ENCODE results near the gene SEPHS1.

SEPHS1 gene

GRCh38 chr10:13316635-13317311 lies 31.3 kb downstream of the SEPHS1 start:
- H3K4me3 ChIP-seq (ENCODE audit: low read depth, low read length), result no peak overlapping the region
- TF ChIP-seq, protein P1, sequence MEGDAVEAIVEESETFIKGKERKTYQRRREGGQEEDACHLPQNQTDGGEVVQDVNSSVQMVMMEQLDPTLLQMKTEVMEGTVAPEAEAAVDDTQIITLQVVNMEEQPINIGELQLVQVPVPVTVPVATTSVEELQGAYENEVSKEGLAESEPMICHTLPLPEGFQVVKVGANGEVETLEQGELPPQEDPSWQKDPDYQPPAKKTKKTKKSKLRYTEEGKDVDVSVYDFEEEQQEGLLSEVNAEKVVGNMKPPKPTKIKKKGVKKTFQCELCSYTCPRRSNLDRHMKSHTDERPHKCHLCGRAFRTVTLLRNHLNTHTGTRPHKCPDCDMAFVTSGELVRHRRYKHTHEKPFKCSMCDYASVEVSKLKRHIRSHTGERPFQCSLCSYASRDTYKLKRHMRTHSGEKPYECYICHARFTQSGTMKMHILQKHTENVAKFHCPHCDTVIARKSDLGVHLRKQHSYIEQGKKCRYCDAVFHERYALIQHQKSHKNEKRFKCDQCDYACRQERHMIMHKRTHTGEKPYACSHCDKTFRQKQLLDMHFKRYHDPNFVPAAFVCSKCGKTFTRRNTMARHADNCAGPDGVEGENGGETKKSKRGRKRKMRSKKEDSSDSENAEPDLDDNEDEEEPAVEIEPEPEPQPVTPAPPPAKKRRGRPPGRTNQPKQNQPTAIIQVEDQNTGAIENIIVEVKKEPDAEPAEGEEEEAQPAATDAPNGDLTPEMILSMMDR (IDR thresholded peaks at IDR 0.05; ENCODE audit: borderline replicate concordance, insufficient read depth, low read depth, low read length), result no peak

DNA sequence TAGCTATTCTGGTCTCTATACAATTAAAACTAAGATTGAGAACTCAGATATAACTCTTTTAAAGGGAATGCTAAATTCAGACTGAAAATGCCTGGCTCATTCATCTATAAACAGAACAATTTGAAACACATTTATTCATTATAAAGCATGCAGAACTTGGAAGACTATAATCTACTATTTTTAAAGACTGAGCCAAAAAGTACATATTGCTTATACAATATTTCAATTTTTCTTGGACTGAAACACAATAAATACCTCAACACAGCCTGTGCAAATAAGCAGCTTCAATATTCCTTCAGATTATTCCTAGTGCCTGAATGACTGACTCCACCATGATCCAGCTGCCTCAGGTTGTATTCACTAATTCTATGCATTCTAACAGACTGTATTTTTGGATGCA lies 32.7 kb downstream of the SEPHS1 start:
- no peak overlapping the region for H3K4me3 ChIP-seq (ENCODE audit: low read depth, low read length)
- TF ChIP-seq, protein P1 (IDR thresholded peaks at IDR 0.05; ENCODE audit: borderline replicate concordance, insufficient read depth, low read depth, low read length), result no peak

DNA sequence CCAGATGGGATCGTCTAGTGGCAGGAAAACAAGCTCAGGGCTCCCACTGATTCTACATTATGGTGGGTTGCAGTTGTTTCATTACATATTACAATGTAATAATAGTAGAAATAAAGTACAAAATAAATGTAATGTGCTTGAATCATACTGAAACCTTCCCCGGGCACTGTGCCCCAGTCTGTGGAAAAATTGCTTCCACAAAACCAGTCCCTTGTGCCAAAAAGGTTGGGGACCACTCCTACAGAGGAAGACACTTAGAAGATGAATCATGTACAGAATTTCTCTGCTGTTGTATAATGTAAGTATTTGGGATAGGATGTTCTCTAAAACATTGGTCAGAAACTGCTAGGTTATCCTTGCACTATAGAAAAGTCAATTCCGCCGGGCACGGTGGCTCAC lies 36.9 kb downstream of the SEPHS1 start:
- TF ChIP-seq, protein P1 (IDR thresholded peaks at IDR 0.05; ENCODE audit: borderline replicate concordance, insufficient read depth, low read depth, low read length), result no peak
- H3K4me3 ChIP-seq (ENCODE audit: low read depth, low read length), result no peak overlapping the region

- TF ChIP-seq, protein P1 (IDR thresholded peaks at IDR 0.05; ENCODE audit: borderline replicate concordance, insufficient read depth, low read depth, low read length), result no peak
Measured at GRCh38 chr10:13310518-13311176, 37.4 kb downstream of the SEPHS1 start.

GRCh38 chr10:13309792-13310191 lies 38.3 kb downstream of the SEPHS1 start:
- TF ChIP-seq, protein P1 (IDR thresholded peaks at IDR 0.05; ENCODE audit: borderline replicate concordance, insufficient read depth, low read depth, low read length), result no peak
- no peak overlapping the region for H3K4me3 ChIP-seq (ENCODE audit: low read depth, low read length)

More at GRCh38 chr10:13310518-13311176, 37.4 kb downstream of the SEPHS1 start:
- no peak overlapping the region for H3K4me3 ChIP-seq (ENCODE audit: low read depth, low read length)

DNA sequence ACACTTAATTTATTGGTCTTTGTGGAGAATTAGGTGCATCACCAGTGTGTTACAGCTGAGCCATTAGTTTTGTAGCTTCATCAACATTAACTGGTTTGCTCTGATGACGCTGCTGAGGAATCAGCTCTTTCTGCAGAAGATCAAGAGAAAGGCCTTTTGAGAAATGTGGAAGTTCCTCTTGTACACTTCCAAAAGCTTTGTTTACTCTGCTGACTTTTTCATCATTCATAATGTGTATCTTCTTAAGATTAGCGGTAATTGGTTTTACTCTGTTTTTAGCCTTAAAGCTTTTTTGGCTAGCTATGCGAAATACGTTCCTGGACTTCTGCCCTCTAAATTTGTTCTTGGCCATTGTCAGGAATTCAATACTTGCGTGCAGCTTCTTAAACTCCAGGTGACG lies 40.0 kb downstream of the SEPHS1 start:
- TF ChIP-seq, protein P1 (IDR thresholded peaks at IDR 0.05; ENCODE audit: borderline replicate concordance, insufficient read depth, low read depth, low read length), result no peak

DNA sequence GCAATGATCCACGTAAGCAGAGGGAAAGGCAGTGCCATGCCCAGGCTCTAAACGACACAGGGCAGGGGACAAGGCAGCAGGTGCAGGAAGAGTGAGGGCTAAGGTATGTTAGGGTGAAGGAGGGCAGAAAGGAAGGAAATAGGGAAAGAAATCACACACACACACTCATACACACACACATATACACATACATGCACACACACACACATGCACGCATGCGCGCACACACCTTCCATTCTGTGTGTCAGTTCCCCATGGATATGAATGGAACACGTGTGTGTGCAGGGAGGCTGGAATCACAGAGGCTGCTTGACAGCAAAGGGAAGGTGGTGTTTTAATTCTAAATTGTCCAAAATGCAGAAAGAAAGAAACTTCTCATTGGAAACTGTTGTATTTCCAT lies 42.0 kb downstream of the SEPHS1 start:
- no peak overlapping the region for H3K4me3 ChIP-seq (ENCODE audit: low read depth, low read length)
- TF ChIP-seq, protein P1 (IDR thresholded peaks at IDR 0.05; ENCODE audit: borderline replicate concordance, insufficient read depth, low read depth, low read length), result no peak

More for the DNA sequence above, 40.0 kb downstream of the SEPHS1 start:
- H3K4me3 ChIP-seq (ENCODE audit: low read depth, low read length), result no peak overlapping the region

Data from GM12875 (cell line).